Activated T-cell treated with anti-CD3 and anti-CD28 coated beads for 48 hours (primary cell): ENCODE data around the gene LTBP1.
A peak's percentile ranks its signal among the peaks of the same experiment; 100 is the strongest.
"Not testable (repeated sequence)": the region's sequence is repeated elsewhere in the genome, so short reads cannot be mapped to it uniquely, and the experiment has no call there.

Experiments
- DNase-seq: peaks from one replicate; pipeline ENCODE4 v3.0.0-alpha.2; 2020; ENCODE audit warnings: low read depth

LTBP1 gene

DNA sequence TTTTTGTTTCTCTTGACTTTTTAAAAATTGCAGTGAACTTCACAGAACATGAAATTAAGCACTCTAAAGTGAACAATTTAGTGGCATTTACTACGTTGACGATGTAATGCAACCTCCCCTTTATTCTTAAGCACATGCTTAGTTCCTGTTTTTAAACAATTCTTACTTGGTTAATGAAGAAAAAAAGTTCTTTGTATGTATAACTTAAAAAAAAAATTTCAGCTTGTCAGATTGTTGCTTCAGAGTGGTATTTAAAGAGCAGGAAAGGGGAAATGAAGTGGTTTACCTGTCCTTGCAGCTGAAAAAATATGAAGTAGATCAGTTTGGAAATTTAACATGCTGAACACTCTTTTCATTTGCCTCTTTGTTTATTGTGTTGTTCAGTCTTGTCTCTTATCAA lies 434.0 kb downstream of the LTBP1 start:
- no peak for DNase-seq

DNA sequence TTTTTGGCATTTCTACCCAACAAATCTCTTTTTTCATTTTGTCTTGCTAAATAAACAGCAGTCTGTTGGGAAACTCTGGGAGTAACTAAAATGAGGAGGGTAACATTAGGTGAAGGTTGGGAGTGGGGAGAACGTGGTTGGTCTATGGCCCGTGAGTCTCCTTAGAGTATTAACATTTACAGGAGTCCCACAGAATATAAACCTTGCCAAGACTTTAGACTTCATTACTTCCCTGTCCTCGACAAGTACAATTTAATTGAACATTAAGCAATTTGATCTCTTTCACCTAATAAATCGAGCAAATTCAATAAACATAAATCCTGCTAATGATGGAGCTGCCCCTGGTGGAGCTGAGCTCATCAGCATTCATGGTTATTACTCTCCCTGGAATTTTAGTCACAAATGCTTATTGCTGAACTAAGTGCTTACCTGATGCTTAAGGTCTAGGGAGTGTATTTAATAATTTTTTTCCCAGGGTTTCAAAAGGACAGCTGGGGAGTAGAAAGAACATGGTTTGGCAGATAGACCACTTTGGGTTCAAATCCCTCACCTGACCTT lies 434.6 kb downstream of the LTBP1 start:
- DNase-seq, result no peak

DNA sequence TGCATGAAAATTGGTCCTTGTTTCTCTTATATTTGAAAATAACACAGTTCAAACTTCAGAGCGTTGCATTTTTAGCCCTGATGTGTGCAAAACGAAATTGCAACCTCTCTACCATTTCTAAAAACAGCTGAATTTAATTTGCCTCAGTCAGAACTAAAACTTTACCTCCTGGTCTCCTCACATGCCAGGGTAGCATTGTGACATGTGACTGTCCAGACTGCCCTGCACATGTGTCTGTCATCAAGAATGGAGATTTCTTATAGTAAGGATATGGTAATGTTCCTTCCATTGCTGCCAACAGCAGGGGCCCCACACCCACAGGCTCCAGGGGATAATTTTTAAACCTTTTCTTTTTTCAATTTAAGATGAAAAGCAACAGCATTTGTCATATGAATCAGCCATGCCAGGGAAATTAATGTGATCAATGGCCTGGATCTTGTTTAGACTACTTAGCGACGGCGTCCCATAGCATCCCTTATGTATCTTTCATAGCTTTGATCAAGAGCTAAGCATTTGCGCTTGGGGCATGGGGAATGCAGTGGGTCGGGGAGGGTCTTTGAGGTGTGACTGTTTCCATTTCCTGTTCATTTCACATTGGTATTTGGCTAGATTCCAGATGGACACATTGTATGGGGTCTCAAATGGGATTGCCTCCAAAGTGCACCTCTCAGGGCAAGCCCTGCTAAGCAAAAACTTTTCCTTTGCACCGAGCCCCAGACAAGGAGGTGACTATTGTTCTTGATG lies 437.3 kb downstream of the LTBP1 start:
- no peak for DNase-seq

- DNase-seq, result no peak
These were observed 437.8 kb downstream of the LTBP1 start for GRCh38 chr2:33384599-33384961.

DNA sequence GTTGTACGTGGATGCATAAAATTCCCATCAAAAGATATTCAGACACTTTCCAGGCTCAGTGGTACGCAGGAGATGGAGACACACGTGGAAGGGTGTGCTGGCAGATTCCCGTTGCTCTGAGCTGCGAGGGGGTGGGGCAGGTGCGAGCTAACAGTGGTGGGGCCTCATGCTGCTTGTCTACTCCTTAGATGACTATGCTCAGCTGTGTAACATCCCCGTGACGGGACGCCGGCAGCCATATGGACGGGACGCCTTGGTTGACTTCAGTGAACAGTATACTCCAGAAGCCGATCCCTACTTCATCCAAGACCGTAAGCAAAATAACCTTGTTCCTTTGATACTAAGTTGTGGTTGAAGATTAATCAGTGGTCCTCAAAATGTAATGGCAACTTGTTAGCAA lies 442.2 kb downstream of the LTBP1 start:
- DNase-seq, result no peak

DNA sequence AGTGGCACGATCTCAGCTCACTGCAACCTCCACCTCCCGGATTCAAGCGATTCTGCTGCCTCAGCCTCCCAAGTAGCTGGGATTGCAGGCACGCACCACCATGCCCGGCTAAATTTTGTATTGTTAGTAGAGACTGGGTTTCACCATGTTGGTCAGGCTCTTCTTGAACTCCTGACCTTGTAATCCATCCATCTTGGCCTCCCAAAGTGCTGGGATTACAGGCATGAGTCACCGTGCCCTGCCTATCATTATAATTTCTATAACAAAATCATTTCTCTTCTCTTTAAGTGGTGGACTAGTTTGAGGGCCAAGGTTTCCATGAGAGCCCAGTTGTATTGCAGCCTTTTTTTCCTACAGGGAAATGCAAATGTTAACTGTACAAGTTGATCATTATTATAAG lies 442.9 kb downstream of the LTBP1 start:
- DNase-seq, result not testable (repeated sequence)

GRCh38 chr2:33391529-33392255 lies 444.9 kb downstream of the LTBP1 start:
- no peak for DNase-seq

GRCh38 chr2:33392366-33392765 lies 445.6 kb downstream of the LTBP1 start:
- DNase-seq, result no peak

GRCh38 chr2:33395034-33395433 lies 448.3 kb downstream of the LTBP1 start:
- DNase-seq, result no peak

DNA sequence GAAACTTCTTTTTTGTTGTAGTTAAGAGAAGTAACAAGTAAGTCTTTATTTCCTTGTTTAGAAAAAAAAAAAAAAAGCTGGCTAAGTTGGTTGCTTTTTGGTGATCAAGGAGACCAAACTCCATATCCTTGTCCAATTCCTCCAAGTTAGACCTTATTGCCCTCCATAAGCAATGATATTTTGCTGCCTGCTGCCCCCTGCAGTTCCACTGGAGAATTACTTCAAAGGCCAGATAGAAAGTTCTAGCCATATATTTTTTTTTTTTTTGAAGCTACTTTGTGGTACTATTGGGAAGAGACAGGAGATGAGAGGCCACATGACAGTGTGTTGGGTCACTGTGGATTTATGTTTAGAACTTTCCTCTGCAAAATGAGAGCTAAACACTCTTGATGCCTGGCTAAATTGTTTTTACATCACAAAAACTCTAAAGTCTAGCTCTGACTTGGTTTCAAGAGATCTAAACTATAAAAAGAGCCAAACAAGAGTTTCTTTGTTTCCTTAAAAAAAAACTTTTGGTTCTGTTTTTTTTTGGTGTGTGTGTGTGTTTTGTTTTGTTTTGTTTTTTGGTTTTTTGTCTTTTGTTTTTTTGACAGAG lies 449.0 kb downstream of the LTBP1 start:
- peak; percentile 39 for DNase-seq

DNA sequence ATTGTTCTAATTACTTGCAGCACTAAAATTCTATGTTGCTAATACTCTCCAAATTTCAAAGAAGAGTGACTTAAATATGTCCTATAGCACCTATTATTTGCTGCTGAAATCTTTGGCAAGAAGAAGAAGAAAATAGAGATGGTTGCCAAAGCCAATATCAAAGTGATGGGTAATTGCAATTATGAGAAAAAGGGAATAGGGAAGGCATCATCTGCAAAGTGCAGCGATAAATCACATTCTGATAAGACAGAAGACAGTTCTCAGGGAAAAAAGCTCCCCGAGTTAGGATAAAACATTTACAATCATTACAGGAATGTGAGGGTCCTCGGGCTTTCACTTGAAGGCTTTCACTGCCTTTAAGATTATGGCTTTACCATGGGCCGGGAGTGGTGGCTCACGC lies 457.6 kb downstream of the LTBP1 start:
- DNase-seq, result no peak

DNA sequence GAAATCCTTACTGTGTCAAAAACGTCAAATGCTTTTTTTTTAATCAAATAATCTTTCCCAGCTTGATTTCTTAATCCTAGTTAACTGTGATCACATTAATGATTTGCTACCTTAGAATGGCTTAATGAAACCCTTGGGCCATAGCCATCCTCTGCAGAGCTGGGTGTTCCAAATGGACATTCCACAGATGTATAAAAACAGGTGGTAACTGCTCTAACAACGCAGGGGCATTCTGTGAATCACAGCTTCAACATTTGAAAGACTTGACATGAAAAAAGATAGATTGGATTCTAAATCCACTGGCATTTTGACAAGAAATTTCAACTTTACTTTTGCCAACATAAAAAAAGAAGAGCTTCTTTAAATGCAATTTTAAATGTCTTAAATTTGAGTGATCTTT lies 459.9 kb downstream of the LTBP1 start:
- no peak for DNase-seq

GRCh38 chr2:33408109-33408508 lies 461.4 kb downstream of the LTBP1 start:
- DNase-seq, result no peak

DNA sequence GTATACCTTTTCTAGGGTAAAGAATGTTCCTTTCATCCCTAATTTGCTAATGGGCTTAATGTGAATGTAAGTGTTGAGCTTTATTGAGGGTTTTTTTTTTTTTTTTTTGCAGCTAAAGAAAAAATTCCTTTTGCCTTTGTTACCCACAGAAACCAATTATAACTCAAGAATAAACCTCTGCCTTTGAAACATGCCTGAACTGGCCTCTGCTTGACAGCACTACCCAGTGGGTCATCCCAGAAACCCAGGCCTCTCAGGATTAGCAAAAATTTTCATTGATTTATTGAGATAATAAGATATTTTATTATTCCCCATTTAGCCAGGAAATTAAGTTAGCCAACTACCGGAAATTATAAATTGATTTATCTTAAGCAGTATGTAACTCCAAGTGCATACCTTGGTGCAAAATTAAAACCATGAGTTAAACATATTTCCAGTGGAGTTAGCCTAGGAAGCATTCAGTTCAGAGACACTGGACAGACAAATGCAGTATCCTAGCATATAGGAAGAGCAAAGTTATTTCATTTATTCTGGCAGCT lies 462.7 kb downstream of the LTBP1 start:
- no peak for DNase-seq

DNA sequence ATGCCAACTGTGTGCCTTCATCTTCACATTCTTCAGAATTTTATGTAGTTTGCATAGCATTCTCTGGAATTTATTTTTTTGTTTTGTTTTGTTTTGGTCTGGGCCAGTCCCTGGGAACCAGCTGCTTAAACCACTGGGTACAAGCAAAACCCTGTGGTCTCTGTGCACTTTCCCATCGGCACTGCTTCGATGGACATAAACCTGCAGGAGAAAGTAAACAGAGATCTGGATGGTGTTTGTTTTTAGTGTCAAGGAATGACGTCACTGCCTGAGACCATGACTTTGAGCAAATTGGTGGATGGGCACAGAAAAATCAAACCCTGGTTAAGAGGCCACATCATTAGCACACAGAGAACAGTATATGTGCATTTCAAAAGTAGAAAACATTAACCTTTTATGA lies 465.0 kb downstream of the LTBP1 start:
- no peak for DNase-seq

GRCh38 chr2:33412920-33413319 lies 466.2 kb downstream of the LTBP1 start:
- DNase-seq, result no peak

- DNase-seq, result no peak
These were observed 472.9 kb downstream of the LTBP1 start for GRCh38 chr2:33419581-33420200.

DNA sequence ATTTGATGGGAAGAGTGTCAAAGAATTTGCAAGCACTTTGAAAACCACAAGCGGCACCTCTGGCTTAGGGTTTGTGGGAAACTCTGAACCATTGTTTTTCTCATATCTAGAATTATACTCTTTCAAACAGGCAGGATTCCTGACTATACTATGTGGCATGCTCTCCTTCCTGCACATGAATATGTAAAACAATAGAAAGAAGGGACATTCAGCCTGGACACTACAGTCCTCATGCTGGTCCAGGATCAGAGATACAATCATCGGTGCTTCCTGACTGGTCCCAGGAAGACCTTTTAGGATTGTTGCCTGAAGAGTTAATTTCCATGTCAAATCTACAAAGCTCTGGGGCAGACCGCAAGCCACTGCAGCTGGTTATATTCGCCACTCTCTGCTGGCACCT lies 474.0 kb downstream of the LTBP1 start:
- no peak for DNase-seq

DNA sequence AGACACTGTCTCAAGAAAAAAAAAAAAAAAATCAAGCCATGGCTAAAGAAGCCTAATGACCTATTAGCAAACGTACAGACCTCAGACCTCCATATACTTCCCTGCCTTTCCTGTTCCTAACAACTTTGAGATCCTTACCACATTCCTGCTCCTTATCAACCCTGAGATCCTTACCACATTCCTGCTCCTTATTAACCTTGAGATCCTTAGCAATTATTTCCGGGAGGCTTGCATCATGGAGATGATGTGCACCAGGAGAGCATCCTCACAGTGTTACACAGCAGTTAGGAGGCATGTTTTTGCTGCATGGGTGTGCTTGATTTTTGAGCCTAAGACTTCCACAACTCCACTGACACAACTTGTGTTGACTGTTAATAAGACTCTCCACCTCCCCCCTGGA lies 475.1 kb downstream of the LTBP1 start:
- no peak for DNase-seq

- DNase-seq, result no peak
These were observed 478.4 kb downstream of the LTBP1 start for GRCh38 chr2:33425161-33425560.

GRCh38 chr2:33425586-33426031 lies 478.9 kb downstream of the LTBP1 start:
- no peak for DNase-seq

DNA sequence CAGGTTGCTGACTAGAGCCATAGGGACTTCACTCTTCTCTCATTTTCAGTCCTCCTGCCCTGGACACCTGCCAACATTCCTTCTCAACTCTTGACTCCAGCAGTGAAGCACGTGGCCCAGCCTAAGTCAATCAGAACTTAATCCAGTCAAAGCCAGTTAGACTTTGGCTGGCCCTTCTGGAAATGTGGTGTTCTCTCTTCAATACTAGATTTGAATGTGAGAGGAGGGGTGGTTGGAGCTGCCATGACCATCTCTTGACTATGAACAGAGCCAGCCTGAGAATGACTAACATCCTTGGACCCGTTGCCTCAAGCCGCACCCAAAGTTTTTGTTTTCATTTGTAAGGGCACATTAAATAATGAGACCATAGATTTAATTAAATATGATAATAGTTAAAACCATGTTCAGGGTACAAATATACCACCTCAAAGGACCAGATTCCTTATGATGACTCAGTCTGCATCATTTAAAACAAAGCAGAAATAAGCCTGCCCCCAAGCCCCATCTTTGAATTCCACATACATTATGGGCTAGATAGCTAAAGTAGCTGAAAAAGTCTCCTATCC lies 480.0 kb downstream of the LTBP1 start:
- DNase-seq, result no peak
